Neural cell (in vitro differentiated cells): Measurements from ENCODE around the gene BCL6B. TPM values are rescaled to one million over a fixed set of nuclear protein-coding genes. Genes with fewer than 3 reads are reported as not detected.
A peak's percentile ranks its signal among the peaks of the same experiment; 100 is the strongest.

Source experiments
- H2AFZ ChIP-seq: fragments of 200-600, 300-800 bp; sonication (generic), shearing (Covaris generic); 2 replicates; pipeline ENCODE4 v1.6.0; 2014; ENCODE audit warnings: low read depth, mild to moderate bottlenecking, antibody characterized with exemption, low read length, moderate library complexity
- H3F3A ChIP-seq: fragments of 200-600 bp; shearing (Covaris generic); 2 replicates; pipeline ENCODE4 v1.6.1; 2016; ENCODE audit warnings: mild to moderate bottlenecking, moderate library complexity, mixed read lengths, antibody characterized with exemption, low read length; ENCODE audit not compliant: insufficient read depth, poor library complexity, severe bottlenecking
- H3K27ac ChIP-seq: fragments of 200-600, 300-800 bp; sonication (generic), shearing (Covaris generic); 2 replicates; pipeline ENCODE4 v1.5.1; 2014; ENCODE audit warnings: mild to moderate bottlenecking, low read length, moderate library complexity
- H3K27me3 ChIP-seq: fragments of 300-800, 200-600 bp; sonication (generic), shearing (Covaris generic); 2 replicates; pipeline ENCODE4 v1.6.0; 2014; ENCODE audit warnings: mild to moderate bottlenecking, low read depth, low read length, moderate library complexity; ENCODE audit not compliant: insufficient read depth
- H3K36me3 ChIP-seq: fragments of 300-800, 200-600 bp; sonication (generic), shearing (Covaris generic); 2 replicates; pipeline ENCODE4 v1.5.1; 2014; ENCODE audit warnings: mild to moderate bottlenecking, antibody characterized with exemption, low read length, moderate library complexity; ENCODE audit not compliant: insufficient read depth
- H3K4me2 ChIP-seq: fragments of 300-800, 200-600 bp; sonication (generic), shearing (Covaris generic); 2 replicates; pipeline ENCODE4 v1.6.0; 2014; ENCODE audit warnings: mild to moderate bottlenecking, low read length
- H3K4me3 ChIP-seq: fragments of 300-800, 200-600 bp; sonication (generic), shearing (Covaris generic); 2 replicates; pipeline ENCODE4 v1.5.1; 2014; ENCODE audit warnings: mild to moderate bottlenecking, low read length, moderate library complexity
- H3K79me2 ChIP-seq: fragments of 200-600 bp; shearing (Covaris generic); replicated peaks from 2 replicates; pipeline ENCODE4 v1.6.0; 2014; ENCODE audit warnings: mild to moderate bottlenecking, low read length, moderate library complexity; ENCODE audit not compliant: insufficient read depth
- H3K9ac ChIP-seq: fragments of 300-800, 200-600 bp; sonication (generic), shearing (Covaris generic); 2 replicates; pipeline ENCODE4 v1.6.1; 2016; ENCODE audit warnings: mild to moderate bottlenecking, low read length, mixed read lengths
- H3K9me2 ChIP-seq: fragments of 200-600 bp; shearing (Covaris generic); 2 replicates; pipeline ENCODE4 v1.6.1; 2016; ENCODE audit warnings: mild to moderate bottlenecking, low read length, mixed read lengths; ENCODE audit not compliant: insufficient read depth
- H3K9me3 ChIP-seq: fragments of 200-600, 300-800 bp; sonication (generic), shearing (Covaris generic); 2 replicates; pipeline ENCODE4 v1.6.1; 2016; ENCODE audit warnings: mild to moderate bottlenecking, mixed run types, low read length, moderate library complexity, mixed read lengths
- H4K20me1 ChIP-seq: fragments of 200-600 bp; shearing (Covaris generic); 2 replicates; pipeline ENCODE4 v1.6.1; 2016; ENCODE audit warnings: mild to moderate bottlenecking, mixed run types; ENCODE audit not compliant: insufficient read depth
- EP300 ChIP-seq: fragments of 450-650 bp; conservative IDR thresholded peaks from 2 replicates; pipeline ENCODE4 v1.6.1; 2014; ENCODE audit warnings: antibody characterized with exemption, mild to moderate bottlenecking, moderate library complexity; ENCODE audit not compliant: poor library complexity, severe bottlenecking
- EZH2 ChIP-seq: fragments of 200-600, 300-800 bp; shearing (Covaris generic), sonication (generic); IDR thresholded peaks from 2 replicates; pipeline ENCODE4 v1.6.1; 2014; ENCODE audit warnings: antibody characterized with exemption, low read length, borderline replicate concordance, mild to moderate bottlenecking; ENCODE audit not compliant: insufficient read depth, poor library complexity, severe bottlenecking
- MXI1 ChIP-seq: fragments of 450-650 bp; conservative IDR thresholded peaks from 2 replicates; pipeline ENCODE4 v1.6.1; 2014; ENCODE audit warnings: antibody characterized with exemption, mild to moderate bottlenecking; ENCODE audit not compliant: poor library complexity, severe bottlenecking
- POLR2AphosphoS5 ChIP-seq: IDR thresholded peaks from 2 replicates; pipeline ENCODE4 v1.6.1; 2012
- RAD21 ChIP-seq: fragments of 450-650 bp; conservative IDR thresholded peaks from 2 replicates; pipeline ENCODE4 v1.6.1; 2014; ENCODE audit warnings: antibody characterized with exemption, mild to moderate bottlenecking, moderate library complexity
- SMC3 ChIP-seq: fragments of 450-650 bp; conservative IDR thresholded peaks from 2 replicates; pipeline ENCODE4 v1.6.1; 2014; ENCODE audit warnings: antibody characterized with exemption, mild to moderate bottlenecking, moderate library complexity; ENCODE audit not compliant: poor library complexity
- TAF1 ChIP-seq: IDR thresholded peaks from 2 replicates; pipeline ENCODE4 v1.6.1; 2012; ENCODE audit warnings: low read depth
- polyA plus RNA-seq: library from polyadenylated mRNA; depleted of rRNA; stranded (reverse); fragments of >200 nt; gene quantifications from 2 replicates; pipeline ENCODE4 v1.2.3, GENCODE V29; 2014
- TF ChIP-seq, protein P1 (sequence below): IDR thresholded peaks from 2 replicates; pipeline ENCODE4 v1.6.1; 2012; ENCODE audit warnings: borderline replicate concordance
- TF ChIP-seq, protein P2 (sequence below): fragments of 450-650 bp; IDR thresholded peaks from 2 replicates; pipeline ENCODE4 v1.5.1; 2014; ENCODE audit warnings: antibody characterized with exemption, mild to moderate bottlenecking, moderate library complexity; ENCODE audit not compliant: poor library complexity, severe bottlenecking

BCL6B gene
- polyA plus RNA-seq, 1 donor from 2014 or later: not detected

DNA sequence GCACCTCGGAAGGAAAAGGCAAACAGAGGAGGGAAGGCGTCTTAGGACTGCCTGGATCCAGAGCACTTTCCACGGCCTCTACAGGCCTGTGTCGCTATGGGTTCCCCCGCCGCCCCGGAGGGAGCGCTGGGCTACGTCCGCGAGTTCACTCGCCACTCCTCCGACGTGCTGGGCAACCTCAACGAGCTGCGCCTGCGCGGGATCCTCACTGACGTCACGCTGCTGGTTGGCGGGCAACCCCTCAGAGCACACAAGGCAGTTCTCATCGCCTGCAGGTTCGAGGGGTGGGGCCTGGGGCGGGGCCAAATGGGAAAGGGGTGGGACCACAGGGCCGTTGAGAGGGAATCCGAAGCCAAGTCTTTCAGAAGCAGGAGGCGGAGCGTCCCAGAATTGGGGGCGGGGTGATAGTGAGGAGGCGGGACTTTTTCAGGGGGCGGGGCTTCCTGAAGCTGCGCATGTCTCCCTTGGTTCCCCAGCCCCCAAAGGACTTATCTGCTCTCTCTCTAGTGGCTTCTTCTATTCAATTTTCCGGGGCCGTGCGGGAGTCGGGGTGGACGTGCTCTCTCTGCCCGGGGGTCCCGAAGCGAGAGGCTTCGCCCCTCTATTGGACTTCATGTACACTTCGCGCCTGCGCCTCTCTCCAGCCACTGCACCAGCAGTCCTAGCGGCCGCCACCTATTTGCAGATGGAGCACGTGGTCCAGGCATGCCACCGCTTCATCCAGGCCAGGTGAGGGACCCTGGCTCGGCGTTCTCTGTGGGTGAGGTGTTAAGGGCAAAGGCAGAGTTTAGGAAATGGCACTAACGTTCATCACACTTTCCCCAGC, 939 bp downstream of the BCL6B start:
- Histone ChIP-seq H3K36me3 (no peaks in the 10 kb centered on the region), H3K4me2 (no peak overlapping the region), H3F3A (no peaks in the 10 kb centered on the region), H3K79me2 (no peaks in the 10 kb centered on the region), H2AFZ (no peak overlapping the region), H3K9me3 (no peaks in the 10 kb centered on the region), H3K4me3 (peak overlapping the region; percentile 45), H4K20me1 (no peaks in the 10 kb centered on the region), H3K9ac (no peak overlapping the region), H3K9me2 (no peaks in the 10 kb centered on the region), H3K27ac (no peak overlapping the region), H3K27me3 (peaks cover 40% of the 10 kb centered on the region)
- TF ChIP-seq, protein P1, sequence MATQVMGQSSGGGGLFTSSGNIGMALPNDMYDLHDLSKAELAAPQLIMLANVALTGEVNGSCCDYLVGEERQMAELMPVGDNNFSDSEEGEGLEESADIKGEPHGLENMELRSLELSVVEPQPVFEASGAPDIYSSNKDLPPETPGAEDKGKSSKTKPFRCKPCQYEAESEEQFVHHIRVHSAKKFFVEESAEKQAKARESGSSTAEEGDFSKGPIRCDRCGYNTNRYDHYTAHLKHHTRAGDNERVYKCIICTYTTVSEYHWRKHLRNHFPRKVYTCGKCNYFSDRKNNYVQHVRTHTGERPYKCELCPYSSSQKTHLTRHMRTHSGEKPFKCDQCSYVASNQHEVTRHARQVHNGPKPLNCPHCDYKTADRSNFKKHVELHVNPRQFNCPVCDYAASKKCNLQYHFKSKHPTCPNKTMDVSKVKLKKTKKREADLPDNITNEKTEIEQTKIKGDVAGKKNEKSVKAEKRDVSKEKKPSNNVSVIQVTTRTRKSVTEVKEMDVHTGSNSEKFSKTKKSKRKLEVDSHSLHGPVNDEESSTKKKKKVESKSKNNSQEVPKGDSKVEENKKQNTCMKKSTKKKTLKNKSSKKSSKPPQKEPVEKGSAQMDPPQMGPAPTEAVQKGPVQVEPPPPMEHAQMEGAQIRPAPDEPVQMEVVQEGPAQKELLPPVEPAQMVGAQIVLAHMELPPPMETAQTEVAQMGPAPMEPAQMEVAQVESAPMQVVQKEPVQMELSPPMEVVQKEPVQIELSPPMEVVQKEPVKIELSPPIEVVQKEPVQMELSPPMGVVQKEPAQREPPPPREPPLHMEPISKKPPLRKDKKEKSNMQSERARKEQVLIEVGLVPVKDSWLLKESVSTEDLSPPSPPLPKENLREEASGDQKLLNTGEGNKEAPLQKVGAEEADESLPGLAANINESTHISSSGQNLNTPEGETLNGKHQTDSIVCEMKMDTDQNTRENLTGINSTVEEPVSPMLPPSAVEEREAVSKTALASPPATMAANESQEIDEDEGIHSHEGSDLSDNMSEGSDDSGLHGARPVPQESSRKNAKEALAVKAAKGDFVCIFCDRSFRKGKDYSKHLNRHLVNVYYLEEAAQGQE: no peak
- TF ChIP-seq EP300: no peak
- no peak for TF ChIP-seq POLR2AphosphoS5
- TF ChIP-seq TAF1: no peak
- TF ChIP-seq RAD21: no peak
- TF ChIP-seq MXI1: no peak
- no peak for TF ChIP-seq SMC3
- TF ChIP-seq EZH2: no peak
- TF ChIP-seq, protein P2, sequence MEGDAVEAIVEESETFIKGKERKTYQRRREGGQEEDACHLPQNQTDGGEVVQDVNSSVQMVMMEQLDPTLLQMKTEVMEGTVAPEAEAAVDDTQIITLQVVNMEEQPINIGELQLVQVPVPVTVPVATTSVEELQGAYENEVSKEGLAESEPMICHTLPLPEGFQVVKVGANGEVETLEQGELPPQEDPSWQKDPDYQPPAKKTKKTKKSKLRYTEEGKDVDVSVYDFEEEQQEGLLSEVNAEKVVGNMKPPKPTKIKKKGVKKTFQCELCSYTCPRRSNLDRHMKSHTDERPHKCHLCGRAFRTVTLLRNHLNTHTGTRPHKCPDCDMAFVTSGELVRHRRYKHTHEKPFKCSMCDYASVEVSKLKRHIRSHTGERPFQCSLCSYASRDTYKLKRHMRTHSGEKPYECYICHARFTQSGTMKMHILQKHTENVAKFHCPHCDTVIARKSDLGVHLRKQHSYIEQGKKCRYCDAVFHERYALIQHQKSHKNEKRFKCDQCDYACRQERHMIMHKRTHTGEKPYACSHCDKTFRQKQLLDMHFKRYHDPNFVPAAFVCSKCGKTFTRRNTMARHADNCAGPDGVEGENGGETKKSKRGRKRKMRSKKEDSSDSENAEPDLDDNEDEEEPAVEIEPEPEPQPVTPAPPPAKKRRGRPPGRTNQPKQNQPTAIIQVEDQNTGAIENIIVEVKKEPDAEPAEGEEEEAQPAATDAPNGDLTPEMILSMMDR: no peak

DNA sequence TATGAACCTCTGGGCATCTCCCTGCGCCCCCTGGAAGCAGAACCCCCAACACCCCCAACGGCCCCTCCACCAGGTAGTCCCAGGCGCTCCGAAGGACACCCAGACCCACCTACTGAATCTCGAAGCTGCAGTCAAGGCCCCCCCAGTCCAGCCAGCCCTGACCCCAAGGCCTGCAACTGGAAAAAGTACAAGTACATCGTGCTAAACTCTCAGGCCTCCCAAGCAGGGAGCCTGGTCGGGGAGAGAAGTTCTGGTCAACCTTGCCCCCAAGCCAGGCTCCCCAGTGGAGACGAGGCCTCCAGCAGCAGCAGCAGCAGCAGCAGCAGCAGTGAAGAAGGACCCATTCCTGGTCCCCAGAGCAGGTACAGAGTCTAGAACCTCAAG, 1.5 kb downstream of the BCL6B start:
- no peak for TF ChIP-seq EZH2
- no peak for TF ChIP-seq EP300
- no peak for TF ChIP-seq TAF1
- TF ChIP-seq, protein P2: no peak
- TF ChIP-seq MXI1: no peak
- TF ChIP-seq POLR2AphosphoS5: no peak
- TF ChIP-seq, protein P1: no peak
- no peak for TF ChIP-seq RAD21
- no peak for TF ChIP-seq SMC3
- no peak overlapping the region for H2AFZ ChIP-seq
- H3K4me3 ChIP-seq: no peak overlapping the region
- H3K4me2 ChIP-seq: no peak overlapping the region
- no peaks in the 10 kb centered on the region for H3K9me3 ChIP-seq
- no peaks in the 10 kb centered on the region for H3K9me2 ChIP-seq
- no peak overlapping the region for H3K27ac ChIP-seq
- H4K20me1 ChIP-seq: no peaks in the 10 kb centered on the region
- no peak overlapping the region for H3K9ac ChIP-seq
- H3K27me3 ChIP-seq: peaks cover 40% of the 10 kb centered on the region
- H3K79me2 ChIP-seq: no peaks in the 10 kb centered on the region
- no peaks in the 10 kb centered on the region for H3K36me3 ChIP-seq
- no peaks in the 10 kb centered on the region for H3F3A ChIP-seq
